ENCODE results near the gene KRT2.

Gene KRT2

GRCh38 chr12:52681526-52682380 lies 29.7 kb upstream of the KRT2 start:
- Histone ChIP-seq H3K4me3 (ENCODE audit: low read depth, low read length) (no peak overlapping the region), H3K27ac (ENCODE audit: extremely low read depth, low read depth, low read length) (no peak overlapping the region), H3K36me3 (ENCODE audit: control insufficient read depth in 2 of 2, insufficient read depth in 1 of 2, low read length in 2 of 2) (no peaks in the 10 kb centered on the region), H3K9me3 (ENCODE audit: control insufficient read depth, insufficient read depth, low read depth, low read length) (no peaks in the 10 kb centered on the region), H3K4me1 (ENCODE audit: control insufficient read depth, insufficient read depth, low read length) (no peaks in the 10 kb centered on the region)
- CTCF ChIA-PET, result interaction anchor here (0.7 kb wide), 1 partner anchor 15 kb away, joined by 5 read pairs; no protein-coding TSS in a partner anchor
- TF ChIP-seq ZNF768 (tag by site-specific recombination; IDR thresholded peaks at IDR 0.05) (no peak), KLF1 (tag by site-specific recombination; IDR thresholded peaks at IDR 0.05) (no peak), ZNF76 (tag by site-specific recombination; IDR thresholded peaks at IDR 0.05; ENCODE audit: borderline replicate concordance, low read depth) (no peak), SETDB1 (IDR thresholded peaks at IDR 0.05; ENCODE audit: insufficient read length, low read length) (no peak)
- POLR2A ChIA-PET, result no interaction called here

GRCh38 chr12:52680363-52680762 lies 28.4 kb upstream of the KRT2 start, which contains the start of gene KRT1:
KRT1 (minus strand) TSS chr12:52680407; CDS start chr12:52680348, 59 bp downstream.
- ChIA-PET CTCF (interaction anchor here (1.1 kb wide), 1 partner anchor 300 kb away, joined by 3 read pairs; no protein-coding TSS in a partner anchor), POLR2A (no interaction called here)
- no peaks in the 10 kb centered on the region for H3K36me3 ChIP-seq (ENCODE audit: control insufficient read depth in 2 of 2, insufficient read depth in 1 of 2, low read length in 2 of 2)
- no peaks in the 10 kb centered on the region for H3K9me3 ChIP-seq (ENCODE audit: control insufficient read depth, insufficient read depth, low read depth, low read length)
- no peak within 1 kb of the TSS for H3K4me3 ChIP-seq (ENCODE audit: low read depth, low read length)
- no peak within 1 kb of the TSS for H3K27ac ChIP-seq (ENCODE audit: extremely low read depth, low read depth, low read length)
- TF ChIP-seq RBAK (tag by site-specific recombination; IDR thresholded peaks at IDR 0.05), result no peak
- H3K4me1 ChIP-seq (ENCODE audit: control insufficient read depth, insufficient read depth, low read length), result no peaks in the 10 kb centered on the region

- no peak overlapping the region for H3K4me3 ChIP-seq (ENCODE audit: low read depth, low read length)
- H3K36me3 ChIP-seq (ENCODE audit: control insufficient read depth in 2 of 2, insufficient read depth in 1 of 2, low read length in 2 of 2), result no peaks in the 10 kb centered on the region
- H3K4me1 ChIP-seq (ENCODE audit: control insufficient read depth, insufficient read depth, low read length), result no peaks in the 10 kb centered on the region
- TF ChIP-seq HOXA7 (CRISPR knock-in tag; IDR thresholded peaks at IDR 0.05; ENCODE audit: borderline replicate concordance), result no peak
- peak; percentile 86; the same call in 1 of the 2 replicates for TF ChIP-seq ZNF521 (tag by site-specific recombination; IDR thresholded peaks at IDR 0.05)
- peak; percentile 66; the same call in 1 of the 2 replicates for TF ChIP-seq ZNF473 (tag by site-specific recombination; IDR thresholded peaks at IDR 0.05)
- TF ChIP-seq ZNF239 (tag by site-specific recombination; IDR thresholded peaks at IDR 0.05), result peak; percentile 42; the same call in 1 of the 2 replicates
- CTCF ChIA-PET, result no interaction called here
- H3K9me3 ChIP-seq (ENCODE audit: control insufficient read depth, insufficient read depth, low read depth, low read length), result no peaks in the 10 kb centered on the region
- no peak overlapping the region for H3K27ac ChIP-seq (ENCODE audit: extremely low read depth, low read depth, low read length)
- POLR2A ChIA-PET, result no interaction called here
Observed at GRCh38 chr12:52679875-52680274, 27.9 kb upstream of the KRT2 start.

GRCh38 chr12:52677671-52678070 lies 25.7 kb upstream of the KRT2 start:
- Histone ChIP-seq H3K4me3 (ENCODE audit: low read depth, low read length) (no peak overlapping the region), H3K4me1 (ENCODE audit: control insufficient read depth, insufficient read depth, low read length) (no peaks in the 10 kb centered on the region), H3K36me3 (ENCODE audit: control insufficient read depth in 2 of 2, insufficient read depth in 1 of 2, low read length in 2 of 2) (no peaks in the 10 kb centered on the region), H3K9me3 (ENCODE audit: control insufficient read depth, insufficient read depth, low read depth, low read length) (no peaks in the 10 kb centered on the region), H3K27ac (ENCODE audit: extremely low read depth, low read depth, low read length) (no peak overlapping the region)
- CTCF ChIA-PET, result no interaction called here
- POLR2A ChIA-PET, result no interaction called here
- TF ChIP-seq ZNF664 (tag by site-specific recombination; IDR thresholded peaks at IDR 0.05) (no peak), ZNF416 (tag by site-specific recombination; IDR thresholded peaks at IDR 0.05) (no peak), ZNF311 (tag by site-specific recombination; IDR thresholded peaks at IDR 0.05; ENCODE audit: borderline replicate concordance) (no peak), ZNF514 (tag by site-specific recombination; IDR thresholded peaks at IDR 0.05) (no peak), ELK4 (IDR thresholded peaks at IDR 0.05; ENCODE audit: borderline replicate concordance, low read depth, low read length) (no peak), ZNF76 (tag by site-specific recombination; IDR thresholded peaks at IDR 0.05; ENCODE audit: borderline replicate concordance, low read depth) (no peak), ZNF837 (tag by site-specific recombination; IDR thresholded peaks at IDR 0.05) (no peak), ZNF366 (tag by site-specific recombination; conservative IDR thresholded peaks at IDR 0.05) (no peak), KLF17 (tag by site-specific recombination; IDR thresholded peaks at IDR 0.05) (no peak), YY1 (tag by site-specific recombination; IDR thresholded peaks at IDR 0.05) (no peak), ZNF169 (tag by site-specific recombination; IDR thresholded peaks at IDR 0.05) (no peak), ZNF791 (tag by site-specific recombination; IDR thresholded peaks at IDR 0.05) (no peak), REPIN1 (tag by site-specific recombination; IDR thresholded peaks at IDR 0.05; ENCODE audit: low read depth) (no peak), ZNF354C (tag by site-specific recombination; IDR thresholded peaks at IDR 0.05; ENCODE audit: borderline replicate concordance, low read depth) (no peak), ZFP3 (tag by site-specific recombination; IDR thresholded peaks at IDR 0.05; ENCODE audit: low read depth) (no peak), ZEB2 (tag by site-specific recombination; IDR thresholded peaks at IDR 0.05) (no peak), ZBTB20 (tag by site-specific recombination; IDR thresholded peaks at IDR 0.05) (no peak)
